GM18907 (cell line): Measurements from ENCODE around the gene UTP25.
"Not testable (repeated sequence)": the region's sequence is repeated elsewhere in the genome, so short reads cannot be mapped to it uniquely, and the experiment has no call there.

Experiments
- ATAC-seq: cut with Tn5 transposase; IDR thresholded peaks from one replicate; pipeline ENCODE4 v1.9.1; 2021; ENCODE audit warnings: mild to moderate bottlenecking, moderate library complexity; ENCODE audit not compliant: unreplicated experiment

Gene UTP25

GRCh38 chr1:209827384-209828262 is at the start of gene UTP25:
TSS of gene UTP25 (plus strand) at chr1:209827972. CDS start at chr1:209828064, 92 bp downstream.
- ATAC-seq, result peak; percentile 93

GRCh38 chr1:209778102-209778501 is 49.7 kb upstream of the UTP25 start:
- no peak for ATAC-seq

- no peak for ATAC-seq
These were observed 47.5 kb upstream of the UTP25 start for GRCh38 chr1:209780268-209780667.

GRCh38 chr1:209783386-209783785 is 44.4 kb upstream of the UTP25 start:
- no peak for ATAC-seq

GRCh38 chr1:209784265-209785169 is 43.3 kb upstream of the UTP25 start, which contains the start of gene C1orf74:
TSS of gene C1orf74 (minus strand) at chr1:209784559. CDS start at chr1:209783634, 925 bp downstream.
- peak; percentile 99 for ATAC-seq

GRCh38 chr1:209785592-209785991 is 42.2 kb upstream of the UTP25 start:
- no peak for ATAC-seq

- no peak for ATAC-seq
These were observed 41.6 kb upstream of the UTP25 start for GRCh38 chr1:209786146-209786545.

GRCh38 chr1:209787551-209787950 is 40.2 kb upstream of the UTP25 start:
- no peak for ATAC-seq

GRCh38 chr1:209789245-209789644 is 38.5 kb upstream of the UTP25 start:
- ATAC-seq, result no peak

GRCh38 chr1:209790286-209791193 is 37.2 kb upstream of the UTP25 start:
- ATAC-seq, result no peak

- ATAC-seq, result no peak
These were observed 35.9 kb upstream of the UTP25 start for GRCh38 chr1:209791920-209792319.

- ATAC-seq, result not testable (repeated sequence)
These were observed 34.1 kb upstream of the UTP25 start for GRCh38 chr1:209793711-209794110.

GRCh38 chr1:209797978-209798639 is 29.7 kb upstream of the UTP25 start:
- ATAC-seq, result no peak

- ATAC-seq, result no peak
These were observed 26.6 kb upstream of the UTP25 start for GRCh38 chr1:209800984-209801834.

- ATAC-seq, result no peak
These were observed 25.5 kb upstream of the UTP25 start for GRCh38 chr1:209802117-209802779.

- ATAC-seq, result no peak
These were observed 25.0 kb upstream of the UTP25 start for GRCh38 chr1:209802780-209803152.

- ATAC-seq, result no peak
These were observed 24.2 kb upstream of the UTP25 start for GRCh38 chr1:209803568-209803967.

- no peak for ATAC-seq
These were observed 22.4 kb upstream of the UTP25 start for GRCh38 chr1:209805341-209805781.
